Esophagus squamous epithelium (tissue), 4 donors: ENCODE measurements around the gene ARF4.

Experiments
- CTCF ChIP-seq, 6 experiments: fragments of 450-650 bp in 4 of 6; fragments of 200-600 bp in 2 of 6; sonication (generic) in 2 of 6; IDR thresholded peaks; one replicate each; pipeline ENCODE4 v1.5.1; 2016 to 2019; ENCODE audit warnings: antibody characterized with exemption in 6 of 6, mild to moderate bottlenecking in 4 of 6, moderate library complexity in 4 of 6
- POLR2A ChIP-seq, 4 donors: fragments of 450-650 bp; IDR thresholded peaks; one replicate each; pipeline ENCODE4 v1.6.1; 2017; ENCODE audit warnings: antibody characterized with exemption in 4 of 4, mild to moderate bottlenecking in 4 of 4, moderate library complexity in 3 of 4

- no peak for TF ChIP-seq CTCF (IDR thresholded peaks at IDR 0.05)
- no peak for TF ChIP-seq POLR2A (IDR thresholded peaks at IDR 0.05)
Observed at GRCh38 chr3:57555306-57555705, 41.8 kb downstream of the ARF4 start.
